Psoas muscle (tissue), 8 donors: Measurements from ENCODE around the gene DTX2. TPM values are rescaled to one million over a fixed set of nuclear protein-coding genes. Genes with fewer than 3 reads are reported as not detected.
"Not testable (repeated sequence)": the region's sequence is repeated elsewhere in the genome, so short reads cannot be mapped to it uniquely, and the experiment has no call there.

Experiments
- ATAC-seq, 4 donors: fragments of 200-7000 bp; cut with Tn5 transposase; one replicate each; pipeline ENCODE4 v1.9.1; 2020; ENCODE audit warnings: moderate library complexity in 3 of 4, mild to moderate bottlenecking in 2 of 4
- DNase-seq, 2 donors: peaks; one replicate each; pipeline ENCODE4 v3.0.0-alpha.2; 2020
- H3K27ac ChIP-seq: fragments of 200-600 bp; one replicate; pipeline ENCODE4 v1.8.0; 2022
- H3K27me3 ChIP-seq, 3 donors: fragments of 200-600 bp in 1 of 3; one replicate each; pipeline versions ENCODE4 v1.6.1 to v1.8.0; 2013 to 2022; ENCODE audit warnings: low read length in 2 of 3, mild to moderate bottlenecking in 2 of 3, moderate library complexity in 1 of 3; ENCODE audit not compliant: insufficient read depth in 3 of 3
- H3K36me3 ChIP-seq, 2 donors: fragments of 200-600 bp in 1 of 2; one replicate each; pipeline versions ENCODE4 v1.6.1 to v1.8.0; 2013 to 2022; ENCODE audit warnings: low read depth in 1 of 2, mild to moderate bottlenecking in 1 of 2, moderate library complexity in 1 of 2; ENCODE audit not compliant: insufficient read depth in 1 of 2
- H3K4me1 ChIP-seq: fragments of 200-600 bp; one replicate; pipeline ENCODE4 v1.8.0; 2022
- H3K4me3 ChIP-seq: fragments of 200-600 bp; one replicate; pipeline ENCODE4 v1.8.0; 2022; ENCODE audit warnings: mild to moderate bottlenecking
- H3K9me3 ChIP-seq: fragments of 200-600 bp; one replicate; pipeline ENCODE4 v1.8.0; 2022
- WGBS, 3 donors: extraction: QIAGEN DNeasy Blood & Tissue Kit; methylation state at CpG; one replicate each; pipeline versions ENCODE4 v1.1.6 to v1.1.7; 2013; 5-methylcytosine and 5-hydroxymethylcytosine counted together
- intact Hi-C, 2 donors: fragments of 100-400 bp; cut with DNase I; formaldehyde crosslinking; loops; one replicate each; pipeline versions ENCODE4 v1.11.0 to v1.14.2; 2022
- polyA plus RNA-seq, 3 donors: library from polyadenylated mRNA; stranded (reverse); fragments of 200-250 nt; gene quantifications; one replicate each; pipeline ENCODE4 v1.2.3, GENCODE V29; 2013
- total RNA-seq, 4 donors: library from RNA; stranded (reverse); fragmentation: NEBNext Ultra II Directional in 2 of 4; extraction: Animal tissue kit (Norgen Biotek cat#: 25700) in 2 of 4; gene quantifications; one replicate each; pipeline versions ENCODE4 v1.2.1 to v1.2.4, GENCODE V29; 2021 to 2023
- donor health status: healthy with polysubstance abuse.
- donor health status: DM: no; HTN: no; CAD: no; lungs with moderate emphysema.
- donor health status: Bipolar disorder and iron deficiency.
- donor health status: healthy.
- donor health status: DM: yes; HTN: yes; CAD: no.
- donor health status: DM: no; HTN: no; CAD: no.
- donor health status: DM: no; HTN: no; CAD: no.
- donor health status: DM: yes; HTN: yes; CAD: no.

DTX2 gene
- total and polyA plus RNA-seq, 7 donors: 10.5 to 21.5 (median 15.5) TPM

DNA sequence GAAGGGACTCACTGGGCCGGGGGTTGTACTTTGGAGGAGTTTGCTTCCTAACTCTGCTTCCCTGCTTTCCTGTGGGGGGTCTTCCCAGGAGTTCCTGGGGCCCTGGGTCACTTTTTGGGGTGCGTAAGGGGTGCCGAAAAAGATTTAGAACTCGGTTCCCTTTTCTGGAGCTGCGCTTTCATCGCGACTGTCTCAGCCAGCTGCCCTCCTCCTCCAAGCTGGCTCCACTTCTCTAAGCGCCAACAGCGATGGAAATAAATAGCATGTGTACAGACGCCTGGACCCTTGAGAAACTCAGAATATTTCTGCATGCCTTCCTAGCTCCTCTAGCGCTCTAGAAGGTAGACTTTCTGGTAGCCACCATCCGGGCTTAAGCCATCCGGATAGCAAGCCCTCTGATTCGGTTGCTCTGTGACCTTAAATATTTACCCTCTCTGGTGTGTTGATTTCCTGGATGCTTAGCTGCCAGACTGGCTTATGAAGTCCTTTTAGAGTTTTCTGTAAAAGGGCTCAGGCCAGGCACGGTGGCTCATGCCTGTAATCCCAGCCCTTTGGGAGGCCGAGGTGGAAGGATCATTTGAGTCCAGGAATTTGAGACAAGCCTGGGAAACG is 868 bp downstream of the DTX2 start:
- H3K4me1 ChIP-seq, DNase-seq, H3K9me3 ChIP-seq, H3K27ac ChIP-seq, intact Hi-C loops, H3K36me3 ChIP-seq, H3K4me3 ChIP-seq, H3K27me3 ChIP-seq: not testable (repeated sequence)
- no CpG with 5 or more reads among the region's 17 CpGs for WGBS, 3 donors
- peak in 2 of 4 donors; percentile 36 to 44 for ATAC-seq

DNA sequence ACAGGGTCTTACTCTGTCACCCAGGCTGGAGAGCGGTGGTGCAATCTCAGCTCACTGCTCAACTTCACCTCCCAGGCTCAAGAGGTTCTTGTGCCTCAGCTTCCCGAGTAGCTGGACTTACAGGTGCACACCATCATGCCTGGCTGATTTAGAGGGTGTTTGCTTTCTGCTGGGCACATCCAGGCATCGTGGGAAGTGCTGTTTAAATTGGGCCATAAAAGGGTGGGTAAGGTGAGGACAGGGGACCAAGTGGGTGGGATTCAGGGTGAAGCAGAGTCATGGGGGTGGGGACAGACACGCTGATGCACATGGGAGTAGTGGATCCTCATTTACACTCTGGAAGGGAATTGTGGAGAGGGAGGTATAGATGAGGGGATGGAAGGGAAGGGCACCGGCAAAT is 3.5 kb downstream of the DTX2 start:
- H3K4me1 ChIP-seq, intact Hi-C loops, H3K27ac ChIP-seq, H3K36me3 ChIP-seq, H3K27me3 ChIP-seq, ATAC-seq, H3K4me3 ChIP-seq, H3K9me3 ChIP-seq, DNase-seq: not testable (repeated sequence)
- 73 to 80% (median 76%) methylated on average over 3 to 4 of the region's 5 CpGs for WGBS, 3 donors

DNA sequence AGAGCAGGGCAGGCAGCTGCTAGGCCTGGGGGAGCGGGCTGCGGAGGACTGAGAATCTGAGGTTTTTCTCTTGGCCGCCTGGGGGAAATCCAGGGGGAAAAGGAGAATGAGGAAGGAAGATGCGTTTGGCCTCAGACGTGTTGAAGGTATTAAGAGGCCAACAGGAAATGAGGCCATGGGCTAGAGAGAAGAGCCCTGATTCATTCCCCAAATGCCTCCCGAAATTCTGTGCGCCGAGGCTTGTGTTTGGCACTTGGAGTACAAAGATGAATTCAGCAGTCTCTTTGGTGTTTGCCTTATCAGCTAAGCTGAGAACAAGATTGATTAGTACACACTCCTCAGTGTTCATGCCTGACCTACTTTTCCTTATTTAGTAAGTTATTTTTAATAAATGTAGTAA is 4.4 kb downstream of the DTX2 start:
- H3K27ac ChIP-seq: peak overlapping the region; percentile 68
- intact Hi-C loops: not testable (repeated sequence)
- WGBS, 3 donors: no CpG with 5 or more reads among the region's 8 CpGs

DNA sequence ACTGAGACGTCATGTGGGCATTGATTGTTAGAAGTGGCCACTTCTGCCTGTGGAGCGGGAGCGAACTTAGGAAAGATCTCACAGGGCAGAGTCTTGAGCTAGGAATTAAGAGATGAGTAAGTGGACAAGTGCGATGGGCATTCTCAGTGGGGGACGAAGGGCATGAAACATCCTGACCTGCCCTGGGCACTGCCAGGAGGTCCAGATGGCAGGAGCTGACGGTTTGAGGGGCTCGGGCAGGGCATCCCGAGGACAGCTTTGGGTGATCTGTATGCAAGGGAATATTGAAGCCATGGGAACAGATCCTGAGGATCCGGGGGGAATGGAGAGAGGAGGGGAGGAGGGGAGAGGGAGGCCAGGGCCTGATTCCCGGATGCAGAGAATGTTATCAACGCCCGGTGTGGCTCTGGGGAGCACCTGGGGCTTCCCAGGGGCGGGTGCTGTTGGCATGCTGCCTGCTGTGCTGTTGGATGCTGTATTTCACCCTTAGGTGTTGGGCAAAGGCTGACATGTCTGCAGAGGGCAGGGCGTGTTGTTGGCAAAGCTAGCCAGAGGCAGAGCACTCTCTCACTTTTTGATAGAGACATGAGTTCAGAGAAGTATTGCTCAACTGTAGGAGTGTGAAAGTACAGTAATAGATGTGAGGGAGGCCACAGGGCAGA is 6.4 kb downstream of the DTX2 start:
- H3K27ac ChIP-seq, H3K9me3 ChIP-seq, H3K4me3 ChIP-seq, intact Hi-C loops, H3K27me3 ChIP-seq, H3K36me3 ChIP-seq, H3K4me1 ChIP-seq: not testable (repeated sequence)
- 77 to 81% (median 77%) methylated on average over 10 of the region's 14 CpGs for WGBS, 3 donors
- ATAC-seq (peak; percentile 20 to 44 (median 27)), DNase-seq (peak in 1 of 2 donors; percentile 55)

More for the DNA sequence above, 4.4 kb downstream of the DTX2 start:
- not testable (repeated sequence) for DNase-seq, H3K27me3 ChIP-seq, H3K4me3 ChIP-seq, H3K9me3 ChIP-seq, H3K4me1 ChIP-seq, H3K36me3 ChIP-seq
- ATAC-seq: peak; percentile 21 to 29 (median 24)

DNA sequence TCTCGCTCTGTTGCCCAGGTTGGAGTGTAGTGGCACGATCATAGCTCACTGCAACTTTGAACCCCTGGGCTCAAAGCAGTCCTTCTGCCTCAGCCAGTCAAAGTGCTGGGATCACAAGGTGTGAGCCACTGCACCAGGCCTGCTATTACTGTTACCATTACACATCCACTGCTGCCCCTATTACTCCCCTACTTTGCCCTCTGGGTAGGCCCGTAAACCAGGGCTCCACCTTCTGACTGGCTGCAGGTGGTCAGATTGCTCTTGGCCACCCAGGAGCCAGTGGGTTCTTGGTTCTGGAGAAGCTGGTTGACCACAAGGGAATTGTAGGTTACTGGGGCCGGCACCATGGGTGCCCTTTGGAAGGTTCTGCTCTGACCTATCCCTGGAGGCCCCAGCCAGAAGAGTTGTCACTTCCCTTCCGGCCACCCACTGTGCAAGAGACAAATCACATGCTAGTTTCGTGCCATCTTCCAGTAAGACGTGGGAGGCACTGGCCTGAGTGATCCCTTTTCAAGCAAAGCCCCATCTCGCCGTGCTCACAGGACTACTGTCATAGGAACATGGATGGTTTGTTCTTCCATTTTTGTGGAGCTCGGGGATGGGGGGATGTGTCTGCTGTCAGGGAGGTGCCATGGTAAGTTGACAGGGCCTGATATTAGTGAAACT is 10.2 kb downstream of the DTX2 start:
- WGBS, 3 donors: 82 to 87% (median 84%) methylated on average over 7 to 9 of the region's 10 CpGs
- not testable (repeated sequence) for H3K36me3 ChIP-seq, DNase-seq

DNA sequence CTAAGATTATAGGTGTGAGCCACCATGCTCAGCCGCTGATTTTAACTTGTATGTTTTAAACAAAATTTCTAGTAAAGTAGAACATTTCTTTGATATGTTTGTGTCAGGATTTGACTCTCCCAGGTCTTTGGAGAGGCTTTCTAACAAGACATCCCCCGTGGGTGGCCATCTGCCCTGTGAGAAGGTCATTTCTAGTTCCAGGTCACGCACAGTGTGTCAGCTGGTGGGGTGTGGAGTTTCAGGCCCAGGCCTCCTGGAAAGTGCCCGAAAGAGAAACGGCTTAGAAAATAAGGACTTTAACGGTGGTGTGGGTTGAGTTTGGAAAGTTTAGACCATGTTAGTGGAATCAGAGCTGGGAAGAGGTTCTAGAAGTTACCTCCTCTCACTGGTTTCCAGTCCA is 11.6 kb downstream of the DTX2 start:
- intact Hi-C loops, H3K27ac ChIP-seq, H3K9me3 ChIP-seq, H3K4me3 ChIP-seq, H3K36me3 ChIP-seq, DNase-seq, H3K4me1 ChIP-seq, H3K27me3 ChIP-seq: not testable (repeated sequence)
- ATAC-seq: peak; percentile 71 to 88 (median 78)
- 10 to 51% (median 49%) methylated on average over 1 to 3 of the region's 6 CpGs for WGBS, 3 donors

More for the DNA sequence above, 10.2 kb downstream of the DTX2 start:
- H3K27me3 ChIP-seq, H3K4me1 ChIP-seq, intact Hi-C loops, H3K4me3 ChIP-seq, H3K27ac ChIP-seq, ATAC-seq, H3K9me3 ChIP-seq: not testable (repeated sequence)

DNA sequence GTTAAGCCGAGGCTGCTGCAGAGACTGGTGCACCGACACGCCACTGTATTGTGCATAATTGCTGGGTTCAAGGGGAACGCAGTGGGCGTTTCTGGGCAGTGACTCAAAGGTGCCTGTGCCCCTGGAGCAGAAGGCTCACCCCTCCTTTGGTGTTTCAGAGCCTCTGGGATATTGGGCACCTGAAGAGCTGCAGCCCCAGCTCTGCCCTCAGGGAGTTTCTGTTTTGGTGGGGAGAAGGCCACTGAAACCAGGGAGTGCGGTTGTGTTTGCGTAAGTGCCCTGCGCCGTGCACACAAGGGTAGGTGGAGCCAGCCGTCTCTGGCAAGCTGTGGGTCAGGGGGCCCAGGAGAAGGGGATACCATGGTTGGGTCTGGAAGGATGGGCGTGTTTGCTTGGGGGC is 14.8 kb downstream of the DTX2 start:
- H3K4me3 ChIP-seq, DNase-seq, H3K36me3 ChIP-seq, intact Hi-C loops, H3K27me3 ChIP-seq, H3K4me1 ChIP-seq, ATAC-seq, H3K9me3 ChIP-seq, H3K27ac ChIP-seq: not testable (repeated sequence)
- 94 to 96% (median 95%) methylated on average over 2 to 6 of the region's 11 CpGs for WGBS, 3 donors

DNA sequence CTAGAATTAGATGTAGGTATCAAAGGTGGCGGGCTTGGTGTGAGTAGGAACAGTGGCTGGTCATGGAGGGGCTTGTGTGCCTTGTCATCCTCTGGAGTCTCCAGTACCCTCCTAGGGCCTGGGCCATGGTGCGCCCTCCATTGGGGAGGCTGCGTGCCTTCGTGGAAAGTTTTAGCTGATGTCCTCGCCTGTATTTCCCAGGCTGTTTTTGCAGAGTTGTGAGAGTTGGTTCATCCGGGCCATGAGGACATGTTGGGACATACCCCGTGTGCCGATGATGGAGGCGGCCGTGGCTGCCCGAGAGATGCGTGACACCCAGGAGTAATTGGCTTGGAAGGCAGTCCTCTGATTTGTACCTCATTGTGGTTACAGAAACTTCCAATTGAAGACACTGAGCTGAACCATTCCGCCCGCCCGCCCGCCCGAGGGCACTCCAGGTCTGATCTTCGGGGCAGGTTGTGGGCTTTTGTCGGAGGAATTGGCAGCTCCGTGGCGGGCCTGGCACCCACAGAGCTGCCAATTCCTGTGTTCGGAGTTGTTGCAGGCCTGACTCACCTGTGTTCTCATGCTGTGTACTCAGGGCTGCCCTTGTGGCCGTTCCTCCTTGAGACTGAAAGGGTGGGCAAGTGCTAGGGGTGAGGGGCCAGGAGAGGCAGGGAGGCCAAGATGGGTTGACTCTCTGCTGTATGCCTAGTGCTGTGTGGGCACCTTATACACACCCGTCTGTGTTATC is 15.4 kb downstream of the DTX2 start:
- H3K27ac ChIP-seq, ATAC-seq, H3K4me3 ChIP-seq, H3K27me3 ChIP-seq, H3K36me3 ChIP-seq, DNase-seq, intact Hi-C loops, H3K4me1 ChIP-seq, H3K9me3 ChIP-seq: not testable (repeated sequence)
- 92 to 94% (median 92%) methylated on average over 17 to 23 of the region's 24 CpGs for WGBS, 3 donors

DNA sequence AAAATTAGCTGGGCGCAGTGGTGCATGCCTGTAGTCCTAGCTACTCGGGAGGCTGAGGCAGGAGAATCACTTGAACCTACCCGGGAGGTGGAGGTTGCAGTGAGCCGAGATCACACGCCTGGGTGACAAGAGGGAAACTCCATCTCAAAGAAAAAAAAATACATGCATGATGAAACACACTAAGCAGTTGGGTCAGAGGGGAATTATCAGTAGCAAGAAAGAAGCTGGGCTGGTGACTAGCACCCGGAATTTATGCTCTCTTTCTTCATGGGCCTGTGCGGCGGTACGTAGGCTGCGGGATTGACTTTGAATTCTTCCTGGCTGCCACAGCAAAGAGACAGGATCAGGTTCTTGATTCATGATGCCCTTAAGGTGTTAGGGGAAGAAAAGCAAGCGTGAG is 18.1 kb downstream of the DTX2 start:
- H3K4me1 ChIP-seq, intact Hi-C loops, H3K27ac ChIP-seq, ATAC-seq, H3K9me3 ChIP-seq, H3K4me3 ChIP-seq, DNase-seq, H3K27me3 ChIP-seq: not testable (repeated sequence)
- WGBS, 3 donors: 91 to 95% (median 92%) methylated on average over 7 to 10 of the region's 11 CpGs
- H3K36me3 ChIP-seq: peaks cover 0 to 20% of the 10 kb centered on the region in 2 donors

DNA sequence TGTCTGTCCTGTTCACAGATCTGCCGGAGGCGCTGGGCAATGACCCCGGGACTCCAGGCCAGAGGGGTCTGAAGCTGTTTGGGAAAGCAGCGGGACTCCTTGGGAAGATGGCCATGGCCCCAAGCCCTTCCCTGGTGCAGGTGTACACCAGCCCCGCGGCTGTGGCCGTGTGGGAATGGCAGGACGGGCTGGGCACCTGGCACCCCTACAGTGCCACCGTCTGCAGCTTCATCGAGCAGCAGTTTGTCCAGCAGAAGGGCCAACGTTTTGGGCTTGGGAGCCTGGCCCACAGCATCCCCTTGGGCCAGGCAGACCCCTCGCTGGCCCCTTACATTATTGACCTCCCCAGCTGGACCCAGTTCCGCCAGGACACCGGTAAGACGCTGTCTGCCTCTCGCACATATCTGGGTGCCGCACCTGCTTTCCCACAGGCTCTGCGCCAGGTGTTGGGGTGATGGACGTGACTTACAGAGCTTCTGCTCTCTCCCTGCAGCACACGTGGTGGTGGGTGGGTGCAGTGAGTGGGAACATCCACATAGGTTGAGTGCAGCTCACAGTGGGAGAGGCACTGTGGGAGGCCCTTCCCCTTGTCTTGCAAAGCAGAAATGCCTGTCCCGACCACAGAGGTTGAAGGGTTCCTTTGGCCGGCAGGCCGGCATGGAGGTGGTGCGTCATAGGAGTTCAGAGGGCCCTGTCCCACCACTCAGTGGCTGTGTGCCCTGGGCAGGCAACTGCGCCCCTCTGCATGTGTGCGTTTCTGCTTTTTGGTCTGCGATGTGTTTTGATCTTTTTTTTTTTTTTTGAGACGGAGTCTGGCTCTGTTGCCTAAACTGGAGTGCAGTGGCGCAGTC is 19.1 kb downstream of the DTX2 start:
- H3K4me3 ChIP-seq, intact Hi-C loops, H3K9me3 ChIP-seq, DNase-seq, H3K27ac ChIP-seq, H3K27me3 ChIP-seq, ATAC-seq, H3K4me1 ChIP-seq: not testable (repeated sequence)
- H3K36me3 ChIP-seq: peaks cover 0 to 20% of the 10 kb centered on the region in 2 donors
- WGBS, 3 donors: 76 to 80% (median 80%) methylated on average over 19 to 26 of the region's 29 CpGs
